Panc1 (cell line): ENCODE data around the gene TMTC1. TPM values are rescaled to one million over a fixed set of nuclear protein-coding genes. Genes with fewer than 3 reads are reported as not detected.

Experiments used
- ATAC-seq: fragments of 200-7000 bp; cut with Tn5 transposase; 2 replicates; pipeline ENCODE4 v1.9.1; 2020; ENCODE audit warnings: mild to moderate bottlenecking, moderate library complexity
- BruUV-seq: library from RNA; stranded (reverse); fragments of 400-500 nt; replicated peaks from 2 replicates; lab custom pipeline; 2021; lab: Mats Ljungman, UMichigan
- CTCF ChIA-PET: fragments of 300-600 bp; sonication (Branson Sonifier 250); formaldehyde crosslinking; loops from one replicate; lab custom pipeline; 2022; ENCODE audit warnings: antibody characterized with exemption; lab: Charles Lee
- POLR2A ChIA-PET: fragments of 300-600 bp; sonication (Branson Sonifier 250); formaldehyde crosslinking; loops from one replicate; lab custom pipeline; 2022; ENCODE audit warnings: antibody characterized with exemption; lab: Charles Lee
- DNase-seq: peaks from one replicate; pipeline ENCODE4 v3.0.0-alpha.2; 2010; ENCODE audit warnings: low read depth, low spot score
- H3K27ac ChIP-seq: 2 replicates; pipeline ENCODE4 v1.5.1; 2011; ENCODE audit warnings: mild to moderate bottlenecking, low read length, inconsistent platforms
- H3K27me3 ChIP-seq: fragments of 200-500 bp; sonication (Bioruptor generic); 2 replicates; pipeline ENCODE4 v1.6.0; 2014; ENCODE audit warnings: low read length, inconsistent platforms; ENCODE audit not compliant: control insufficient read depth, insufficient read depth
- H3K36me3 ChIP-seq: fragments of 200-500 bp; sonication (Bioruptor generic); 2 replicates; pipeline ENCODE4 v1.5.1; 2014; ENCODE audit warnings: inconsistent platforms, mild to moderate bottlenecking, low read length, moderate library complexity; ENCODE audit not compliant: control insufficient read depth, insufficient read depth
- H3K4me1 ChIP-seq: 2 replicates; pipeline ENCODE4 v1.5.1; 2011; ENCODE audit warnings: inconsistent platforms, mild to moderate bottlenecking, low read length, moderate library complexity; ENCODE audit not compliant: control insufficient read depth, insufficient read depth
- H3K4me3 ChIP-seq, 2 experiments: 2 replicates each; pipeline ENCODE4 v1.5.1; 2011 to 2012; ENCODE audit warnings: low read depth in 2 of 2, low read length in 2 of 2, mild to moderate bottlenecking in 2 of 2, inconsistent platforms in 1 of 2, moderate library complexity in 1 of 2
- H3K9me3 ChIP-seq: fragments of 200-500 bp; sonication (Bioruptor generic); 2 replicates; pipeline ENCODE4 v1.5.1; 2014; ENCODE audit warnings: low read depth, mild to moderate bottlenecking, inconsistent platforms, low read length, moderate library complexity; ENCODE audit not compliant: control insufficient read depth, insufficient read depth
- POLR2AphosphoS5 ChIP-seq: IDR thresholded peaks from 2 replicates; pipeline ENCODE4 v1.6.1; 2012; ENCODE audit warnings: mild to moderate bottlenecking, low read depth, low read length, moderate library complexity
- SIN3A ChIP-seq: IDR thresholded peaks from 2 replicates; pipeline ENCODE4 v1.6.1; 2012; ENCODE audit warnings: low read depth, mild to moderate bottlenecking, low read length, moderate library complexity, borderline replicate concordance; ENCODE audit not compliant: insufficient read depth
- TCF7L2 ChIP-seq: IDR thresholded peaks from 2 replicates; pipeline ENCODE4 v1.6.1; 2011; ENCODE audit warnings: mild to moderate bottlenecking, low read depth, low read length, inconsistent platforms
- in situ Hi-C: cut with HindIII; loops from 2 replicates; pipeline ENCODE4 v1.10.0; 2016; ENCODE audit warnings: low sequenced_read_pairs, low pct_unique_long_range_greater_than_20kb
- intact Hi-C: fragments of 100-400 bp; cut with micrococcal nuclease; formaldehyde crosslinking; loops from one replicate; pipeline ENCODE4 v1.10.0; 2022; ENCODE audit not compliant: unreplicated experiment
- total RNA-seq: library from RNA; stranded (reverse); gene quantifications from one replicate; pipeline ENCODE4 v1.2.1, GENCODE V29; 2021; ENCODE audit not compliant: unreplicated experiment
- TF ChIP-seq, protein P1 (sequence below), 2 experiments: IDR thresholded peaks; 2 replicates each; pipeline ENCODE4 v1.6.1; 2011 to 2012; ENCODE audit warnings: low read depth in 2 of 2, control low read depth in 1 of 2, low read length in 1 of 2, mild to moderate bottlenecking in 1 of 2, moderate library complexity in 1 of 2; ENCODE audit not compliant: insufficient read depth in 1 of 2
- TF ChIP-seq, protein P2 (sequence below): fragments of 450-650 bp; IDR thresholded peaks from 2 replicates; pipeline ENCODE4 v1.5.1; 2017; ENCODE audit warnings: mild to moderate bottlenecking

Gene TMTC1
- total RNA-seq, 1 experiment from 2014 or later, result 0.28 TPM

DNA sequence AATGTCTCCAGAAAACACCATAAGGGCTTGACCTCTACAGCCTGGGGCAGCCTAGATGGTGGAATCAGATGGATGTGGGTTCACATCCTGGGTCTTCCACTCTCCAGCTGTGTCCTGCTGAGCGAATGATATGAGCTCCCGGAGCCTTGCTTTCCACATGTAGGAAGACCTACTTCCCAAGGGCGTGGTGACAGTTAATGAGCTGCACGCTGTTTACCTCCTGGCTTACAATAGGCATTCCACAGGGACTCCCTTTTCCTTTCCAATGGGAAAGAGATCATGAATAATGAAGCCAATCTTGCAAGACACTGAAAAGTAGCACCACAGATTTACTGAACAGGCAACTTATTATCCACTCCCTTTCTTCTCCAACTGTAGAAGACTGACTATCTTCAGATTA lies 46.1 kb downstream of the TMTC1 start:
- intact Hi-C loops, result no loop called here

DNA sequence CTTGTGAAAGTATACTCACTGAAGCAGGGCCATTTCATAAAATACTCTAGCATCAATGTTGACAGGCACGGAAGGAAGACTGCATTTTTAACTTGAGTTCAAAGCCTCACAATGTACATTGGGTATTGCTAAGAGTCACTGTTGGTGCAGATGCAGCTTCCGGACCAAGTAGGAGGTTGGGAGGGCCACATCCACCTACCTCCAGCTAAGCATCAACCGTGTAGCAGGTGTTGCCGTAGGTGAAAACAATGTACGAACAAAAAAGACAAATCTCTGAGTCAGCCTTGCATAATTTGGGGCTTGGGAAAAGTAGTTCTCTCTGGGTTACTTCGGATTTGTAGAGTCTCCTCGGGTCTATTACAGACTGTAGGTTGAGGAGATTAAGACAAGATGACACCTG lies 48.1 kb downstream of the TMTC1 start:
- ATAC-seq, result no peak
- POLR2A ChIA-PET, result no interaction called here

More for the DNA sequence above, 46.1 kb downstream of the TMTC1 start:
- Histone ChIP-seq H3K27me3 (no peaks in the 10 kb centered on the region), H3K9me3 (no peaks in the 10 kb centered on the region), H3K4me1 (no peaks in the 10 kb centered on the region), H3K4me3 (no peak overlapping the region), H3K36me3 (no peaks in the 10 kb centered on the region), H3K27ac (no peak overlapping the region)
- BruUV-seq, result no TSS peak
- in situ Hi-C loops, result no loop called here
- DNase-seq (no peak), ATAC-seq (no peak)
- ChIA-PET POLR2A (no interaction called here), CTCF (no interaction called here)
- TF ChIP-seq SIN3A, result no peak
- TF ChIP-seq TCF7L2, result no peak
- TF ChIP-seq, protein P1, sequence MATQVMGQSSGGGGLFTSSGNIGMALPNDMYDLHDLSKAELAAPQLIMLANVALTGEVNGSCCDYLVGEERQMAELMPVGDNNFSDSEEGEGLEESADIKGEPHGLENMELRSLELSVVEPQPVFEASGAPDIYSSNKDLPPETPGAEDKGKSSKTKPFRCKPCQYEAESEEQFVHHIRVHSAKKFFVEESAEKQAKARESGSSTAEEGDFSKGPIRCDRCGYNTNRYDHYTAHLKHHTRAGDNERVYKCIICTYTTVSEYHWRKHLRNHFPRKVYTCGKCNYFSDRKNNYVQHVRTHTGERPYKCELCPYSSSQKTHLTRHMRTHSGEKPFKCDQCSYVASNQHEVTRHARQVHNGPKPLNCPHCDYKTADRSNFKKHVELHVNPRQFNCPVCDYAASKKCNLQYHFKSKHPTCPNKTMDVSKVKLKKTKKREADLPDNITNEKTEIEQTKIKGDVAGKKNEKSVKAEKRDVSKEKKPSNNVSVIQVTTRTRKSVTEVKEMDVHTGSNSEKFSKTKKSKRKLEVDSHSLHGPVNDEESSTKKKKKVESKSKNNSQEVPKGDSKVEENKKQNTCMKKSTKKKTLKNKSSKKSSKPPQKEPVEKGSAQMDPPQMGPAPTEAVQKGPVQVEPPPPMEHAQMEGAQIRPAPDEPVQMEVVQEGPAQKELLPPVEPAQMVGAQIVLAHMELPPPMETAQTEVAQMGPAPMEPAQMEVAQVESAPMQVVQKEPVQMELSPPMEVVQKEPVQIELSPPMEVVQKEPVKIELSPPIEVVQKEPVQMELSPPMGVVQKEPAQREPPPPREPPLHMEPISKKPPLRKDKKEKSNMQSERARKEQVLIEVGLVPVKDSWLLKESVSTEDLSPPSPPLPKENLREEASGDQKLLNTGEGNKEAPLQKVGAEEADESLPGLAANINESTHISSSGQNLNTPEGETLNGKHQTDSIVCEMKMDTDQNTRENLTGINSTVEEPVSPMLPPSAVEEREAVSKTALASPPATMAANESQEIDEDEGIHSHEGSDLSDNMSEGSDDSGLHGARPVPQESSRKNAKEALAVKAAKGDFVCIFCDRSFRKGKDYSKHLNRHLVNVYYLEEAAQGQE (IDR thresholded peaks at IDR 0.05; ENCODE audit: insufficient read depth in 1 of 2, low read depth in 2 of 2, low read length in 1 of 2), result no peak
- no peak for TF ChIP-seq POLR2AphosphoS5
- TF ChIP-seq, protein P2, sequence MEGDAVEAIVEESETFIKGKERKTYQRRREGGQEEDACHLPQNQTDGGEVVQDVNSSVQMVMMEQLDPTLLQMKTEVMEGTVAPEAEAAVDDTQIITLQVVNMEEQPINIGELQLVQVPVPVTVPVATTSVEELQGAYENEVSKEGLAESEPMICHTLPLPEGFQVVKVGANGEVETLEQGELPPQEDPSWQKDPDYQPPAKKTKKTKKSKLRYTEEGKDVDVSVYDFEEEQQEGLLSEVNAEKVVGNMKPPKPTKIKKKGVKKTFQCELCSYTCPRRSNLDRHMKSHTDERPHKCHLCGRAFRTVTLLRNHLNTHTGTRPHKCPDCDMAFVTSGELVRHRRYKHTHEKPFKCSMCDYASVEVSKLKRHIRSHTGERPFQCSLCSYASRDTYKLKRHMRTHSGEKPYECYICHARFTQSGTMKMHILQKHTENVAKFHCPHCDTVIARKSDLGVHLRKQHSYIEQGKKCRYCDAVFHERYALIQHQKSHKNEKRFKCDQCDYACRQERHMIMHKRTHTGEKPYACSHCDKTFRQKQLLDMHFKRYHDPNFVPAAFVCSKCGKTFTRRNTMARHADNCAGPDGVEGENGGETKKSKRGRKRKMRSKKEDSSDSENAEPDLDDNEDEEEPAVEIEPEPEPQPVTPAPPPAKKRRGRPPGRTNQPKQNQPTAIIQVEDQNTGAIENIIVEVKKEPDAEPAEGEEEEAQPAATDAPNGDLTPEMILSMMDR, result no peak

More for the DNA sequence above, 48.1 kb downstream of the TMTC1 start:
- Histone ChIP-seq H3K27ac (no peak overlapping the region), H3K36me3 (no peaks in the 10 kb centered on the region), H3K27me3 (no peaks in the 10 kb centered on the region; the same call in 1 of the 2 replicates), H3K4me1 (no peaks in the 10 kb centered on the region), H3K4me3 (no peak overlapping the region), H3K9me3 (no peaks in the 10 kb centered on the region)
- CTCF ChIA-PET, result no interaction called here
- BruUV-seq, result no TSS peak
- DNase-seq, result no peak
- intact Hi-C loops, result no loop called here
- in situ Hi-C loops, result no loop called here
- no peak for TF ChIP-seq TCF7L2
- TF ChIP-seq, protein P2, result no peak
- no peak for TF ChIP-seq POLR2AphosphoS5
- TF ChIP-seq, protein P1 (IDR thresholded peaks at IDR 0.05; ENCODE audit: insufficient read depth in 1 of 2, low read depth in 2 of 2, low read length in 1 of 2), result no peak
- no peak for TF ChIP-seq SIN3A
